GM12878 (cell line): ENCODE measurements around the gene C9orf40. TPM values are rescaled to one million over a fixed set of nuclear protein-coding genes. Genes with fewer than 3 reads are reported as not detected.

Source experiments
- ATAC-seq: fragments of 200-7000 bp; cut with Tn5 transposase; 3 replicates; pipeline ENCODE4 v1.9.1; 2020; ENCODE audit warnings: mild to moderate bottlenecking, moderate library complexity
- BruUV-seq: library from RNA; stranded (reverse); fragments of 400-500 nt; replicated peaks from 2 replicates; lab custom pipeline; 2021; lab: Mats Ljungman, UMichigan
- CTCF ChIA-PET: fragments of 300-600 bp; sonication (Branson Sonifier 250); formaldehyde crosslinking; extraction: SDS; loops from one replicate; lab custom pipeline; 2021; ENCODE audit warnings: inconsistent platforms; lab: Yijun Ruan, JAX
- POLR2A ChIA-PET: fragments of 350-600 bp; formaldehyde crosslinking; extraction: SDS; loops from one replicate; lab custom pipeline; 2021; ENCODE audit warnings: inconsistent platforms; lab: Charles Lee
- RAD21 ChIA-PET: fragments of 300-600 bp; sonication (Branson Sonifier 250); formaldehyde crosslinking; loops from one replicate; lab custom pipeline; 2023; ENCODE audit warnings: antibody characterized with exemption; ENCODE audit not compliant: unreplicated experiment; lab: Charles Lee
- SMC1A ChIA-PET: fragments of 300-600 bp; sonication (Branson Sonifier 250); formaldehyde crosslinking; loops from one replicate; lab custom pipeline; 2023; ENCODE audit not compliant: unreplicated experiment, uncharacterized antibody; lab: Charles Lee
- DNase-seq: peaks from one replicate; pipeline ENCODE4 v3.0.0-alpha.2; 2011; ENCODE audit warnings: low read depth, low spot score
- FAIRE-seq: peaks from 3 replicates; lab custom pipeline; 2011; peaks lifted over from hg19 to GRCh38; lab: Jason Lieb, UNC
- H2AFZ ChIP-seq: 2 replicates; pipeline ENCODE4 v1.6.0; 2011; ENCODE audit warnings: low read depth, low read length, control low read depth; ENCODE audit not compliant: control insufficient read depth
- H3K27ac ChIP-seq: 2 replicates; pipeline ENCODE4 v1.5.1; 2011; ENCODE audit warnings: control low read depth; ENCODE audit not compliant: control insufficient read depth, insufficient read depth
- H3K27me3 ChIP-seq, 2 experiments: replicated peaks in 1 of 2; 2 replicates each; pipeline versions ENCODE4 v1.6.0 to v1.6.1; 2011; ENCODE audit warnings: low read length in 1 of 2; ENCODE audit not compliant: control insufficient read depth in 2 of 2, insufficient read depth in 2 of 2
- H3K36me3 ChIP-seq, 2 experiments: 2 replicates each; pipeline ENCODE4 v1.5.1; 2011; ENCODE audit warnings: low read length in 1 of 2; ENCODE audit not compliant: control insufficient read depth in 2 of 2, insufficient read depth in 2 of 2
- H3K4me1 ChIP-seq: 2 replicates; pipeline ENCODE4 v1.6.1; 2011; ENCODE audit warnings: mild to moderate bottlenecking, low read length, moderate library complexity, mixed read lengths; ENCODE audit not compliant: control insufficient read depth, insufficient read depth
- H3K4me2 ChIP-seq: 2 replicates; pipeline ENCODE4 v1.6.0; 2011; ENCODE audit warnings: control low read depth; ENCODE audit not compliant: control insufficient read depth, insufficient read depth
- H3K4me3 ChIP-seq: fragments of 200-600 bp; sonication (generic); 2 replicates; pipeline ENCODE4 v1.5.1; 2016
- H3K79me2 ChIP-seq: 2 replicates; pipeline ENCODE4 v1.6.0; 2011; ENCODE audit warnings: low read length; ENCODE audit not compliant: control insufficient read depth, insufficient read depth
- H3K9ac ChIP-seq: 2 replicates; pipeline ENCODE4 v1.8.0; 2011; ENCODE audit warnings: low read length, control low read depth, mixed read lengths; ENCODE audit not compliant: control insufficient read depth, insufficient read depth
- H3K9me3 ChIP-seq: replicated peaks from 3 replicates; pipeline ENCODE4 v1.5.1; 2011; ENCODE audit warnings: mild to moderate bottlenecking, low read length; ENCODE audit not compliant: control insufficient read depth, insufficient read depth
- H4K20me1 ChIP-seq: 2 replicates; pipeline ENCODE4 v1.6.0; 2011; ENCODE audit not compliant: control insufficient read depth, insufficient read depth
- IKZF1 ChIP-seq: fragments of 450-650 bp; conservative IDR thresholded peaks from 2 replicates; pipeline ENCODE4 v1.6.1; 2017; ENCODE audit warnings: antibody characterized with exemption, mild to moderate bottlenecking
- IKZF2 ChIP-seq, 2 experiments: fragments of 450-650 bp; IDR thresholded peaks; 2 replicates each; pipeline ENCODE4 v1.6.1; 2017; ENCODE audit warnings: mild to moderate bottlenecking in 2 of 2, moderate library complexity in 2 of 2
- POLR2AphosphoS2 ChIP-seq: IDR thresholded peaks from 2 replicates; pipeline ENCODE4 v1.6.1; 2011; ENCODE audit warnings: low read depth, mild to moderate bottlenecking, low read length, improper control_type of control experiment, moderate library complexity
- WGBS: methylation state at CpG from one replicate; pipeline ENCODE4 v1.1.6; 2016; ENCODE audit warnings: low lambda C conversion rate; ENCODE audit not compliant: insufficient replicate concordance, insufficient coverage; ENCODE audit errors: missing lambda C conversion rate; 5-methylcytosine and 5-hydroxymethylcytosine counted together
- in situ Hi-C: fragments of 300-500 bp; cut with MboI; formaldehyde crosslinking; loops from 9 replicates; pipeline ENCODE4 v1.14.3; 2018; ENCODE audit warnings: mixed read lengths
- intact Hi-C: fragments of 100-400 bp; cut with micrococcal nuclease; formaldehyde crosslinking; loops from one replicate; pipeline ENCODE4 v1.14.2; 2022; ENCODE audit not compliant: unreplicated experiment
- polyA plus RNA-seq, 11 experiments: library from polyadenylated mRNA; depleted of rRNA in 4 of 11; unstranded in 6 of 11; stranded (reverse) in 5 of 11; fragments of >200 nt; fragmentation: Nextera tagmentation in 4 of 11; fragmentation: Illumina TruSeq in 1 of 11; extraction: Ambion mirVana in 4 of 11; extraction: Trizol in 1 of 11; gene quantifications; 1 replicate in 1 of 11; 2 replicates in 10 of 11; pipeline versions ENCODE4 v1.2.1 to v1.2.3, GENCODE V29; 2011 to 2016; ENCODE audit warnings: inconsistent platforms in 2 of 11, missing spikeins in 2 of 11, low read depth in 1 of 11
- total RNA-seq, 4 experiments: library from RNA; depleted of rRNA in 3 of 4; stranded (reverse); fragments of >200 nt in 3 of 4; fragmentation: Illumina TruSeq in 1 of 4; extraction: Trizol in 1 of 4; gene quantifications; 2 replicates each; pipeline versions ENCODE4 v1.2.1 to v1.2.3, GENCODE V29; 2013 to 2021
- TF ChIP-seq, protein P1 (sequence below): fragments of 450-650 bp; IDR thresholded peaks from 2 replicates; pipeline ENCODE4 v1.6.1; 2014; ENCODE audit warnings: mild to moderate bottlenecking
- TF ChIP-seq, protein P2 (sequence below): fragments of 450-650 bp; formaldehyde crosslinking; IDR thresholded peaks from 2 replicates; pipeline ENCODE4 v1.4.0; 2020; ENCODE audit warnings: mild to moderate bottlenecking, moderate library complexity
- TF ChIP-seq, protein P3 (sequence below): fragments of 450-650 bp; IDR thresholded peaks from 2 replicates; pipeline ENCODE4 v1.6.1; 2017; ENCODE audit warnings: mild to moderate bottlenecking
- TF ChIP-seq, protein P4 (sequence below): fragments of 450-650 bp; IDR thresholded peaks from 2 replicates; pipeline ENCODE4 v1.6.1; 2016; ENCODE audit warnings: mild to moderate bottlenecking

Gene C9orf40
- total and polyA plus RNA-seq, 10 of the 15 experiments (the other 5 are each of a cell fraction or from before 2014, with no cell fraction given) = 6.8 to 30.9 (median 11.5) TPM

DNA sequence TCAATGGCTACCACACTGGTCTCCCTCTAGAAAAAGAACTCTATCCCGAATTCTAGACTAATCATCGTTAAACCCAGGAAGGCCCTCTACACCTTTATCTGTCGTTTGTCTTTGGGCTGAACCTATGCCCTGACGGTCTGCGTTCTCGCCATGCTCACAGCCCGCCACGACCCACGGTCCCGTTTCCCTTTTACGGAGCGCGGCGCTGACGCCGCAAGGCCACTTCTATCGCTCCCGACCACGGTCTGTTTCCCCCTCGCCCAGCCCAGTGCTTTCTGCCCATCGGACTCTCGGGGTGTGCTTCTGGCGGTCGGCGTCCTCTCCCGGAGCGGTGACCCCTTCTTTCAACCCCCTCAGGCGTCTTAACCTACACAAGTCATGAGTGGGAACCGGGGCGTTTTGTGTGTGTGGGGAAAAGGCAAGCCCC lies 974 bp downstream of the C9orf40 start (continued):
- TF ChIP-seq, protein P1, sequence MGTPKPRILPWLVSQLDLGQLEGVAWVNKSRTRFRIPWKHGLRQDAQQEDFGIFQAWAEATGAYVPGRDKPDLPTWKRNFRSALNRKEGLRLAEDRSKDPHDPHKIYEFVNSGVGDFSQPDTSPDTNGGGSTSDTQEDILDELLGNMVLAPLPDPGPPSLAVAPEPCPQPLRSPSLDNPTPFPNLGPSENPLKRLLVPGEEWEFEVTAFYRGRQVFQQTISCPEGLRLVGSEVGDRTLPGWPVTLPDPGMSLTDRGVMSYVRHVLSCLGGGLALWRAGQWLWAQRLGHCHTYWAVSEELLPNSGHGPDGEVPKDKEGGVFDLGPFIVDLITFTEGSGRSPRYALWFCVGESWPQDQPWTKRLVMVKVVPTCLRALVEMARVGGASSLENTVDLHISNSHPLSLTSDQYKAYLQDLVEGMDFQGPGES = no peak

DNA sequence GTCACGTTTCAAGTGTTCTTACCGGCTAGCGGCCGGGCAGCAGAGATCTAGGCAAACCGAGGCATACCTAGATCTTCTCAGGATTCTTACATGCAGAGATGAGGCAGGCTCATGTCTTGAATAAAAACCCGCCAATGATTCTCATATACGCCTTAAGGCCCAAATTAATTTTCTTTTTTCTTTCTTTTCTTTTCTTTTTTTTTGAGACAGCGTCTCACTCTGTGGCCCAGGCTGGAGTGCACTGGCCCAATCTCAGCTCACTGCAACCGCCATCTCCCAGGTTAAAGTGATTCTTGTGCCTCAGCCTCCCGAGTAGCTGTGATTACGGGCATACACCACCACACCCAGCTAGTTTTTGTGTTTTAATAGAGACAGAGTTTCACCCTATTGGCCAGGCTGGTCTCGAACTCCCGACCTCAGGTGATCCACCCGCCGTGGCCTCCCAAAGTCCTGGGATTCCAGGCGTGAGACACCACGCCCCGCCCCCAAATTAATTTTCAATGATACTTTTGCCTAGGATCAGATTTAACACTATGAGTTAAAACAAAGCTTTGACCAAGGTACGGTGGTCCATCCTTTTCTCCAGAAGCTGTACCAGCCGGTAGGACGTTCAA lies 1.5 kb downstream of the C9orf40 start:
- peak overlapping the region; percentile 89 for H2AFZ ChIP-seq
- FAIRE-seq (no peak), DNase-seq (no peak), ATAC-seq (no peak)
- 57% methylated on average over 21 of the region's 21 CpGs for WGBS
- SMC1A ChIA-PET = interaction anchor here (0.9 to 2.2 kb wide), 10 partner anchors 9 to 178 kb away, joined by 3 to 7 read pairs (median 4); partner anchors contain the start of genes CARNMT1, NMRK1 and OSTF1
- CTCF ChIA-PET = interaction anchor here (0.8 to 4.5 kb wide), 11 partner anchors 10 to 178 kb away, joined by 3 to 34 read pairs (median 3); partner anchors contain the start of gene CARNMT1
- no peaks in the 10 kb centered on the region for H3K27me3 ChIP-seq
- no peaks in the 10 kb centered on the region; the same call in 2 of the 3 replicates for H3K9me3 ChIP-seq
- in situ Hi-C loops = loop anchor here (5.0 kb wide), 1 partner anchor 136 kb away; the partner anchor contains the start of genes NMRK1 and OSTF1
- H3K9ac ChIP-seq = peak overlapping the region; percentile 99
- H3K36me3 ChIP-seq = no peaks in the 10 kb centered on the region
- no TSS peak for BruUV-seq
- intact Hi-C loops = no loop called here
- no peaks in the 10 kb centered on the region for H4K20me1 ChIP-seq
- peaks cover 9% of the 10 kb centered on the region for H3K4me1 ChIP-seq
- peak overlapping the region; percentile 91 for H3K27ac ChIP-seq
- peak overlapping the region; percentile 71 for H3K4me2 ChIP-seq
- POLR2A ChIA-PET = interaction anchor here (0.6 to 2.8 kb wide), 4 partner anchors 15 to 1213 kb away, joined by 3 to 16 read pairs (median 6); partner anchors contain the start of genes NMRK1 and OSTF1
- H3K79me2 ChIP-seq = peaks cover 17% of the 10 kb centered on the region
- H3K4me3 ChIP-seq = peak overlapping the region; percentile 95
- RAD21 ChIA-PET = interaction anchor here (1.3 to 1.5 kb wide), 3 partner anchors 75 to 136 kb away, joined by 3 to 4 read pairs (median 4); partner anchors contain the start of gene CARNMT1
- TF ChIP-seq, protein P2, sequence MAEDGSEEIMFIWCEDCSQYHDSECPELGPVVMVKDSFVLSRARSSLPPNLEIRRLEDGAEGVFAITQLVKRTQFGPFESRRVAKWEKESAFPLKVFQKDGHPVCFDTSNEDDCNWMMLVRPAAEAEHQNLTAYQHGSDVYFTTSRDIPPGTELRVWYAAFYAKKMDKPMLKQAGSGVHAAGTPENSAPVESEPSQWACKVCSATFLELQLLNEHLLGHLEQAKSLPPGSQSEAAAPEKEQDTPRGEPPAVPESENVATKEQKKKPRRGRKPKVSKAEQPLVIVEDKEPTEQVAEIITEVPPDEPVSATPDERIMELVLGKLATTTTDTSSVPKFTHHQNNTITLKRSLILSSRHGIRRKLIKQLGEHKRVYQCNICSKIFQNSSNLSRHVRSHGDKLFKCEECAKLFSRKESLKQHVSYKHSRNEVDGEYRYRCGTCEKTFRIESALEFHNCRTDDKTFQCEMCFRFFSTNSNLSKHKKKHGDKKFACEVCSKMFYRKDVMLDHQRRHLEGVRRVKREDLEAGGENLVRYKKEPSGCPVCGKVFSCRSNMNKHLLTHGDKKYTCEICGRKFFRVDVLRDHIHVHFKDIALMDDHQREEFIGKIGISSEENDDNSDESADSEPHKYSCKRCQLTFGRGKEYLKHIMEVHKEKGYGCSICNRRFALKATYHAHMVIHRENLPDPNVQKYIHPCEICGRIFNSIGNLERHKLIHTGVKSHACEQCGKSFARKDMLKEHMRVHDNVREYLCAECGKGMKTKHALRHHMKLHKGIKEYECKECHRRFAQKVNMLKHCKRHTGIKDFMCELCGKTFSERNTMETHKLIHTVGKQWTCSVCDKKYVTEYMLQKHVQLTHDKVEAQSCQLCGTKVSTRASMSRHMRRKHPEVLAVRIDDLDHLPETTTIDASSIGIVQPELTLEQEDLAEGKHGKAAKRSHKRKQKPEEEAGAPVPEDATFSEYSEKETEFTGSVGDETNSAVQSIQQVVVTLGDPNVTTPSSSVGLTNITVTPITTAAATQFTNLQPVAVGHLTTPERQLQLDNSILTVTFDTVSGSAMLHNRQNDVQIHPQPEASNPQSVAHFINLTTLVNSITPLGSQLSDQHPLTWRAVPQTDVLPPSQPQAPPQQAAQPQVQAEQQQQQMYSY (CRISPR knock-in tag) = no peak
- TF ChIP-seq IKZF2 (IDR thresholded peaks at IDR 0.05) = 0 out of 4 replicates have a peak, but pooled peaks of 1 of the 2 experiments have one; percentile 23
- TF ChIP-seq, protein P3, sequence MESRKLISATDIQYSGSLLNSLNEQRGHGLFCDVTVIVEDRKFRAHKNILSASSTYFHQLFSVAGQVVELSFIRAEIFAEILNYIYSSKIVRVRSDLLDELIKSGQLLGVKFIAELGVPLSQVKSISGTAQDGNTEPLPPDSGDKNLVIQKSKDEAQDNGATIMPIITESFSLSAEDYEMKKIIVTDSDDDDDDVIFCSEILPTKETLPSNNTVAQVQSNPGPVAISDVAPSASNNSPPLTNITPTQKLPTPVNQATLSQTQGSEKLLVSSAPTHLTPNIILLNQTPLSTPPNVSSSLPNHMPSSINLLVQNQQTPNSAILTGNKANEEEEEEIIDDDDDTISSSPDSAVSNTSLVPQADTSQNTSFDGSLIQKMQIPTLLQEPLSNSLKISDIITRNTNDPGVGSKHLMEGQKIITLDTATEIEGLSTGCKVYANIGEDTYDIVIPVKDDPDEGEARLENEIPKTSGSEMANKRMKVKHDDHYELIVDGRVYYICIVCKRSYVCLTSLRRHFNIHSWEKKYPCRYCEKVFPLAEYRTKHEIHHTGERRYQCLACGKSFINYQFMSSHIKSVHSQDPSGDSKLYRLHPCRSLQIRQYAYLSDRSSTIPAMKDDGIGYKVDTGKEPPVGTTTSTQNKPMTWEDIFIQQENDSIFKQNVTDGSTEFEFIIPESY = peak; percentile 73; the same call in 1 of the 2 replicates
- TF ChIP-seq, protein P4, sequence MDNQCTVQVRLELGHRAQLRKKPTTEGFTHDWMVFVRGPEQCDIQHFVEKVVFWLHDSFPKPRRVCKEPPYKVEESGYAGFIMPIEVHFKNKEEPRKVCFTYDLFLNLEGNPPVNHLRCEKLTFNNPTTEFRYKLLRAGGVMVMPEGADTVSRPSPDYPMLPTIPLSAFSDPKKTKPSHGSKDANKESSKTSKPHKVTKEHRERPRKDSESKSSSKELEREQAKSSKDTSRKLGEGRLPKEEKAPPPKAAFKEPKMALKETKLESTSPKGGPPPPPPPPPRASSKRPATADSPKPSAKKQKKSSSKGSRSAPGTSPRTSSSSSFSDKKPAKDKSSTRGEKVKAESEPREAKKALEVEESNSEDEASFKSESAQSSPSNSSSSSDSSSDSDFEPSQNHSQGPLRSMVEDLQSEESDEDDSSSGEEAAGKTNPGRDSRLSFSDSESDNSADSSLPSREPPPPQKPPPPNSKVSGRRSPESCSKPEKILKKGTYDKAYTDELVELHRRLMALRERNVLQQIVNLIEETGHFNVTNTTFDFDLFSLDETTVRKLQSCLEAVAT = peak; percentile 84
- TF ChIP-seq POLR2AphosphoS2 = no peak
- 0 out of 2 replicates have a peak, but pooled peaks have one; percentile 21 for TF ChIP-seq IKZF1
